ENCODE data around the gene ECI1. TPM values are rescaled to one million over a fixed set of nuclear protein-coding genes. Genes with fewer than 3 reads are reported as not detected.
A peak's percentile ranks its signal among the peaks of the same experiment; 100 is the strongest.
"Not testable (repeated sequence)": the region's sequence is repeated elsewhere in the genome, so short reads cannot be mapped to it uniquely, and the experiment has no call there.

The ECI1 gene
- total RNA-seq, 4 donors from 2014 or later = 74.0 to 137 (median 79.3) TPM

DNA sequence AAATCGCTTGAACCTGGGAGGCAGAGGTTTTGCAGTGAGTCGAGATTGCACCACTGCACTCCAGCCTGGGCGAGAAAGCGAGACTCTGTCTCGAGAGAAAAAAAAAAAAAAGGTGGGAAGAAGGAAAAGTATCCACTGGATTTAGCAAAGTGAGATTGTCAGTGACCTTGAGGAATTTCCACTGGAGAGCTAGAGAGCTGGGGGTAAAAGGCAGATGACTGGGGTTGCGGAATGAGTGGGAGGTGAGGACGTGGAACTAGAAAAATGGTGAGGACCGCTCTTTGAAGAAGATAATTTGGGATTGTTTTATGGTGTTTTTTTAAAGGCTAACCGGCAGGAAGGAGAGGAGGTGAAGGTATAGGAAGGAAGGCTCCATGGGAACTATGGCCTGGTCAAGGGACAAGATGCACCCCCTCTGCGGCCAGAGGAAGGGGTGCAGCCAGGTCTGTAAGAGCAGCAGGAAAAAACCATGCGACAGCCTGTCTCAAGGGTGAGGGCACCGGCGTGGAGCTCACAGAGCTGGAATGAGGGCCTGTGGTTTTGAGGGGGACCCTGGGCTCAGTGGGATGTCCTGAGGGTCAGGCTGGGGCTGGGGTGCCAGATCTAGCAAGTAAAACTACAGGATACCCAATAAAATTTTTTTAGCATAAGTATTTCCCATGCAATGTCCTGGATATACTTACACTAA lies 46.8 kb downstream of the ECI1 start:
- intact Hi-C loops (cut with DNase I; ENCODE audit: low total_unique reads) (loop anchor here (1.0 kb wide), 3 partner anchors 10 to 64 kb away; partner anchors contain the start of genes E4F1, PGP and RNPS1), in situ Hi-C loops (cut with MboI; ENCODE audit: low sequenced_read_pairs in 4 of 4) (no loop called here)
- H3K27ac ChIP-seq = peak overlapping the region; percentile 96 to 100 (median 100)
- H3K4me1 ChIP-seq = peaks cover 14 to 17% of the 10 kb centered on the region in 2 donors
- no peak for DNase-seq
- peak overlapping the region; percentile 82 to 94 (median 92) for H3K4me3 ChIP-seq
- TF ChIP-seq POLR2A (IDR thresholded peaks at IDR 0.05) = no peak
- TF ChIP-seq, protein P1, sequence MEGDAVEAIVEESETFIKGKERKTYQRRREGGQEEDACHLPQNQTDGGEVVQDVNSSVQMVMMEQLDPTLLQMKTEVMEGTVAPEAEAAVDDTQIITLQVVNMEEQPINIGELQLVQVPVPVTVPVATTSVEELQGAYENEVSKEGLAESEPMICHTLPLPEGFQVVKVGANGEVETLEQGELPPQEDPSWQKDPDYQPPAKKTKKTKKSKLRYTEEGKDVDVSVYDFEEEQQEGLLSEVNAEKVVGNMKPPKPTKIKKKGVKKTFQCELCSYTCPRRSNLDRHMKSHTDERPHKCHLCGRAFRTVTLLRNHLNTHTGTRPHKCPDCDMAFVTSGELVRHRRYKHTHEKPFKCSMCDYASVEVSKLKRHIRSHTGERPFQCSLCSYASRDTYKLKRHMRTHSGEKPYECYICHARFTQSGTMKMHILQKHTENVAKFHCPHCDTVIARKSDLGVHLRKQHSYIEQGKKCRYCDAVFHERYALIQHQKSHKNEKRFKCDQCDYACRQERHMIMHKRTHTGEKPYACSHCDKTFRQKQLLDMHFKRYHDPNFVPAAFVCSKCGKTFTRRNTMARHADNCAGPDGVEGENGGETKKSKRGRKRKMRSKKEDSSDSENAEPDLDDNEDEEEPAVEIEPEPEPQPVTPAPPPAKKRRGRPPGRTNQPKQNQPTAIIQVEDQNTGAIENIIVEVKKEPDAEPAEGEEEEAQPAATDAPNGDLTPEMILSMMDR (IDR thresholded peaks at IDR 0.05 in 4 of 5, conservative IDR thresholded peaks at IDR 0.05 in 1 of 5) = no peak
- no peak for ATAC-seq
- H3K27me3 ChIP-seq = no peaks in the 10 kb centered on the region
- peaks cover 0 to 30% of the 10 kb centered on the region in 2 donors for H3K36me3 ChIP-seq
- H3K9me3 ChIP-seq = no peaks in the 10 kb centered on the region

DNA sequence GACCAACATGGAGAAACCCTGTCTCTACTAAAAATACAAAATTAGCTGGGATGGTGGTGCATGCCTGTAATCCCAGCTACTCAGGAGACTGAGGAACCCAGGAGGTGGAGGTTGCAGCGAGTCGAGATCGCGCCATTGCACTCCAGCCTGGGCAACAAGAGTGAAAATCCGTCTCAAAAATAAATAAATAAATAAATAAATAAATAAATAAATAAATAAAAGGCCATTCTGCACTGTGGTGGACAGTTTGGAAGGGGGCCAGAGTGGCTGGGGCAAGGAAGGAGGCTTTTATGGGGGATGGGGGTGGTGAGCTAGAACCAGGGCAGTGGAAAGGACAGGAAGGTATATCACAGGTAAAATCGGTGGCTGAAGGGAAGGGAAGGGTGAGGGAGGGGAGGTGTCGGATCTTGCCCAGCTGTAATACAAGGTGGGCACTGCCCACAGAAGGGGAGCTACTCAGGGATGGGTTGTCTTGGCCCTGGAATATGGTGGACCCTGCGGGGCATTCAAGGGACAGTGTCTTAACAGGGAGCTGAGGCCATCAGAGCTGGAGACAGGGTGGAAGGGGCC lies 48.2 kb downstream of the ECI1 start:
- Histone ChIP-seq H3K4me1 (peaks cover 14 to 17% of the 10 kb centered on the region in 2 donors), H3K36me3 (peaks cover 0 to 17% of the 10 kb centered on the region in 2 donors)
- H3K27me3 ChIP-seq; H3K27ac ChIP-seq; H3K9me3 ChIP-seq; DNase-seq; H3K4me3 ChIP-seq; ATAC-seq; in situ Hi-C loops (cut with MboI; ENCODE audit: low sequenced_read_pairs in 4 of 4); intact Hi-C loops (cut with DNase I; ENCODE audit: low total_unique reads): not testable (repeated sequence)

DNA sequence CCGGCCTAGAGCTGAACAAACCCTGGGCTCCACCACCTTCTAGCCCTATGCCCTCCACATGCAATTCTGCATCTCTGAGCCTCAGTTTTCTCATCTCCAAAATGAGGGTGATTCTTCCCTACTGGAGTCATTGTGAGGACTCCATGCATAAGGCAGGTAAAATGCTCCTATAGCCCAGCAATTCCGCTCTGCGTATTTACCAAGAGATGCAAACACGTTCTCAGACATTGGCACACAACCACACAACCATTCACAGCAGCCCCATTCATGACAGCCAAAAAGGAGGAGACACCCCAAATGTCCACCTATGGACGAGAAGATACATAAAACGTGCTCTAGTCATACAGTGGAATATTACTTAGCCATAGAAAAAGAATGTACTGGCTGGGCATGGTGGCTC lies 51.1 kb downstream of the ECI1 start:
- ATAC-seq (no peak), DNase-seq (no peak)
- Histone ChIP-seq H3K4me3 (no peak overlapping the region), H3K27me3 (peaks cover 15 to 18% (median 15%) of the 10 kb centered on the region in 3 donors), H3K4me1 (peaks cover 10 to 12% of the 10 kb centered on the region in 2 donors), H3K9me3 (no peaks in the 10 kb centered on the region), H3K27ac (no peak overlapping the region), H3K36me3 (no peaks in the 10 kb centered on the region)
- in situ Hi-C loops (cut with MboI; ENCODE audit: low sequenced_read_pairs in 4 of 4) (no loop called here), intact Hi-C loops (cut with DNase I; ENCODE audit: low total_unique reads) (no loop called here)
- TF ChIP-seq, protein P1 (IDR thresholded peaks at IDR 0.05 in 4 of 5, conservative IDR thresholded peaks at IDR 0.05 in 1 of 5) = no peak
- TF ChIP-seq POLR2A (IDR thresholded peaks at IDR 0.05) = no peak

- Histone ChIP-seq H3K36me3 (no peaks in the 10 kb centered on the region), H3K4me3 (no peak overlapping the region), H3K9me3 (no peaks in the 10 kb centered on the region), H3K4me1 (peaks cover 9 to 13% of the 10 kb centered on the region in 2 donors), H3K27ac (no peak overlapping the region), H3K27me3 (peaks cover 21 to 25% (median 22%) of the 10 kb centered on the region in 3 donors)
- in situ Hi-C loops (cut with MboI; ENCODE audit: low sequenced_read_pairs in 4 of 4) = no loop called here
- ATAC-seq (no peak), DNase-seq (no peak)
- TF ChIP-seq, protein P1 (IDR thresholded peaks at IDR 0.05 in 4 of 5, conservative IDR thresholded peaks at IDR 0.05 in 1 of 5) = no peak
- no peak for TF ChIP-seq POLR2A (IDR thresholded peaks at IDR 0.05)
- intact Hi-C loops (cut with DNase I; ENCODE audit: low total_unique reads) = loop anchor here (5.0 kb wide), 1 partner anchor 303 kb away; no protein-coding TSS in a partner anchor
Measured at GRCh38 chr16:2199621-2200139, 51.7 kb downstream of the ECI1 start.

- in situ Hi-C loops (cut with MboI; ENCODE audit: low sequenced_read_pairs in 4 of 4) = no loop called here
- Histone ChIP-seq H3K36me3 (no peaks in the 10 kb centered on the region), H3K27ac (no peak overlapping the region), H3K4me1 (peaks cover 7 to 10% of the 10 kb centered on the region in 2 donors), H3K4me3 (no peak overlapping the region), H3K9me3 (no peaks in the 10 kb centered on the region), H3K27me3 (peaks cover 27 to 31% (median 27%) of the 10 kb centered on the region in 3 donors)
- DNase-seq (no peak), ATAC-seq (no peak)
- no peak for TF ChIP-seq POLR2A (IDR thresholded peaks at IDR 0.05)
- TF ChIP-seq, protein P1 (IDR thresholded peaks at IDR 0.05 in 4 of 5, conservative IDR thresholded peaks at IDR 0.05 in 1 of 5) = no peak
- intact Hi-C loops (cut with DNase I; ENCODE audit: low total_unique reads) = loop anchor here (5.0 kb wide), 1 partner anchor 303 kb away; no protein-coding TSS in a partner anchor
Measured at GRCh38 chr16:2199095-2199494, 52.3 kb downstream of the ECI1 start.

Measured in gastrocnemius medialis (tissue), 4 donors.